ENCODE data around the gene AQP5. TPM values are rescaled to one million over a fixed set of nuclear protein-coding genes. Genes with fewer than 3 reads are reported as not detected.

The AQP5 gene
- total RNA-seq, 1 donor, result not detected

DNA sequence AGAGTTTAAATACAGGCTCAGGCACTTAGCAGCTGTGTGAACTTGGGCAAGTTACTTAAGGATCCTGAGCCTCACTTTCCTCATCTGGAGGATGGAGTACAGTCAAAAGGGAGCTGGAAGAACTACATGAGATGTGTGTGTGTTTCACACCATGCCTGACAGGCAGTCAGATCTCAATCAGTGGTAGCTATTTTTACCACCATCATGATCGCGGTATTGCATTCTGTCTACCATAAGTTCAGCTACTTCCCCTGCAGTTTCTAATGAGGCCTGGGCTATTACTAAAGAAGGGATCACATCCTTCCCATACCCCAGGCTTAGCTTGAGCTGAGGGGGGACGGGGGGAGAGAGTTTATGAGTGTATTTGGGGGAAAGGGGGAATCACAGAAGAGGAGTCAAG is 18.1 kb downstream of the AQP5 start:
- no peak overlapping the region for H2AFZ ChIP-seq (ENCODE audit: low read length)
- no peak overlapping the region for H3K4me3 ChIP-seq (ENCODE audit: insufficient read depth, low read length)
- no peaks in the 10 kb centered on the region for H3K27me3 ChIP-seq (ENCODE audit: insufficient read depth, low read length)
- no peak overlapping the region for H3K27ac ChIP-seq (ENCODE audit: low read depth, low read length)
- DNase-seq (ENCODE audit: insufficient read length, low spot score, missing footprints), result peak; percentile 11
- TF ChIP-seq CTCF (IDR thresholded peaks at IDR 0.05; ENCODE audit: extremely low read depth, low read depth, low read length), result no peak
- H3K79me2 ChIP-seq (ENCODE audit: insufficient read depth, low read length), result no peaks in the 10 kb centered on the region
- no peak overlapping the region for H3K4me2 ChIP-seq (ENCODE audit: insufficient read depth, low read length)
- no peaks in the 10 kb centered on the region for H3K9me3 ChIP-seq (ENCODE audit: low read depth, low read length)
- no peaks in the 10 kb centered on the region for H4K20me1 ChIP-seq (ENCODE audit: insufficient read depth, low read length)
- H3K4me1 ChIP-seq (ENCODE audit: insufficient read depth, low read length), result peaks cover 21% of the 10 kb centered on the region
- H3K36me3 ChIP-seq (ENCODE audit: insufficient read depth, low read length), result no peaks in the 10 kb centered on the region

DNA sequence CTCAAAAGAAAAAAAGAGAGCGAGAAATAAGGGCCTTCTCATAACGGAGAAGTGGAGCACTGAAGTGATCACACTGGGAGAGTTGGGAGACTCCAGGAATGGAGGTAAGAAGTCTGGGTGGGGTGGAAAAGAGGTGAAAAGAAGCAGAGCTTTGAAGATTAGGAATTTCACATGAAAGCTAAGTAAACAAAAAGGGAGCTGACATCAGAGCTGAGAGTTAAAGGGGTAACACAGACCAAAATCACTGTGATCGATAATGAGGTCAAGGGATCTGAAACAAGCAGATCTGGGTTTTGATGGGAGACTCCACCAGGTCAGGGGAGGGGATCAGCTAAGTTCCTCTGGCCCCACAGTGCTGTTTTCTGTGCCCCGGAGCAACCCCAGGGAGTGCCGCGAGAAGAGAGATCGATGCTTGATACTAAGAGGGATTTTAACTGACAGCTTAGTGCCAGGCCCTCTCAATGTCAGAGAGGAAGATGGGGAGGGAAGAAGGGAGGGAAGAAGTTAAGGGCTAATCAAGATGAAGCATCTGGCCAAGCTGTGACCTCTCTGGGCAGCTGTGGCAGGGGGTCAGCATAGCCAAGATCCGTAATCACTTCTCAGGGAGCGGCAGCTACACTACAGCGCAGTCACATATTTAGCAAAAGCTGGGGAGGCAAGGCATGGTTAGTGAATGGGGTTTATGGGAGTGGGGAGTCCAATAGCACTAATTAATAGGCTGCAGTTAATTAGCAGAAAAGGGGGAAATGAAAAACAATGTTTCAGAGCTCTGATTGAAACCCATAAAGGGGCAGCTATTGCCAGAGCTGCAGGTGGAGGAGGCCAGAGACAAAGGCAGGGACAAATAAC is 19.1 kb downstream of the AQP5 start:
- H3K9me3 ChIP-seq (ENCODE audit: low read depth, low read length), result no peaks in the 10 kb centered on the region
- no peaks in the 10 kb centered on the region for H3K79me2 ChIP-seq (ENCODE audit: insufficient read depth, low read length)
- no peak for DNase-seq (ENCODE audit: insufficient read length, low spot score, missing footprints)
- no peaks in the 10 kb centered on the region for H3K27me3 ChIP-seq (ENCODE audit: insufficient read depth, low read length)
- no peaks in the 10 kb centered on the region for H4K20me1 ChIP-seq (ENCODE audit: insufficient read depth, low read length)
- no peak overlapping the region for H3K27ac ChIP-seq (ENCODE audit: low read depth, low read length)
- H2AFZ ChIP-seq (ENCODE audit: low read length), result no peak overlapping the region
- no peak overlapping the region for H3K4me2 ChIP-seq (ENCODE audit: insufficient read depth, low read length)
- no peaks in the 10 kb centered on the region for H3K36me3 ChIP-seq (ENCODE audit: insufficient read depth, low read length)
- no peak for TF ChIP-seq CTCF (IDR thresholded peaks at IDR 0.05; ENCODE audit: extremely low read depth, low read depth, low read length)
- no peak overlapping the region for H3K4me3 ChIP-seq (ENCODE audit: insufficient read depth, low read length)
- H3K4me1 ChIP-seq (ENCODE audit: insufficient read depth, low read length), result peaks cover 21% of the 10 kb centered on the region

DNA sequence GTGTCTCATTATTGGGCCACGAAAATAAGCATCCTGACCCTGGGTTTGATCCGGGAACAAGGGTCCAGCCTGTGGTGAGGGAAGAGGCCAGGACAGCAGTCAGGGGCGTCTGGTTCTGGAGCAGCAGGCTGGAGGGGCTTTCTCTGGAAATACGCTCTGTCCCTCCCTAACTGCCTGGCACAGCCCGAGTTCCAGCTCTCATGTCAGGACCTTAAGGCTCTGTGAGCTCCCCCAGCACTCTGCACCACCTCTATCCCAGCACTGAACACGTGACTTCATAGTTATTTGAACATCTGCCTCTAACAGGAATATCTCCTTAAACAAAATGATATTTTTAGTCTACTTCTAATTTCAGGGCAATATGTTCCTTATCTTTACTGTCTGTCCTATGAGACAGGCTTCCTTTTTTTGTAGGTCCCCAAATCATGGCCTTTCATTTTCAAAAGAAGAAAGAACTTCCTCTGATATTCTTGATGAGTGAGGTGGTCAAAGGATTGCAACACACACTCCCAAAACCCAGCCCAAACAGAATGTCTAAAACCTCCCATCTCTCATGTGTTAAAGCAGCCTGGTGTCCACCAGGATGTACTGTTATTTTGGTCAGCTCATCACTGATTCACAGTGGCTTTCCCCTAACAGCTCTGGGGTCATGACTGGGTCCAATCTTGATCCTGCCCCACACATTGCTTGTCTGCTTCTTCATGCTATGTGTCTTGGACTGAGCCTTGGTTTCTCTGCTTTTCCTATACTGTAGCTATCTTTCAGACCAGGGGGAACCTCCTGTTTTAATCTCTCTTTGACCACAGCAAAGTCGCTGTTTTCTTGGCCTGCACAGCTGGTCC is 20.8 kb downstream of the AQP5 start:
- no peak overlapping the region for H3K4me3 ChIP-seq (ENCODE audit: insufficient read depth, low read length)
- DNase-seq (ENCODE audit: insufficient read length, low spot score, missing footprints), result peak; percentile 76
- no peak overlapping the region for H2AFZ ChIP-seq (ENCODE audit: low read length)

More for the DNA sequence above, 20.8 kb downstream of the AQP5 start:
- Histone ChIP-seq H3K36me3 (ENCODE audit: insufficient read depth, low read length) (no peaks in the 10 kb centered on the region), H3K4me1 (ENCODE audit: insufficient read depth, low read length) (peaks cover 21% of the 10 kb centered on the region), H3K9me3 (ENCODE audit: low read depth, low read length) (no peaks in the 10 kb centered on the region), H3K4me2 (ENCODE audit: insufficient read depth, low read length) (peak overlapping the region; percentile 1), H3K79me2 (ENCODE audit: insufficient read depth, low read length) (no peaks in the 10 kb centered on the region), H3K27ac (ENCODE audit: low read depth, low read length) (no peak overlapping the region), H4K20me1 (ENCODE audit: insufficient read depth, low read length) (no peaks in the 10 kb centered on the region), H3K27me3 (ENCODE audit: insufficient read depth, low read length) (no peaks in the 10 kb centered on the region)
- TF ChIP-seq CTCF (IDR thresholded peaks at IDR 0.05; ENCODE audit: extremely low read depth, low read depth, low read length), result no peak
